ENCODE results near the gene LLGL1.

LLGL1 gene

DNA sequence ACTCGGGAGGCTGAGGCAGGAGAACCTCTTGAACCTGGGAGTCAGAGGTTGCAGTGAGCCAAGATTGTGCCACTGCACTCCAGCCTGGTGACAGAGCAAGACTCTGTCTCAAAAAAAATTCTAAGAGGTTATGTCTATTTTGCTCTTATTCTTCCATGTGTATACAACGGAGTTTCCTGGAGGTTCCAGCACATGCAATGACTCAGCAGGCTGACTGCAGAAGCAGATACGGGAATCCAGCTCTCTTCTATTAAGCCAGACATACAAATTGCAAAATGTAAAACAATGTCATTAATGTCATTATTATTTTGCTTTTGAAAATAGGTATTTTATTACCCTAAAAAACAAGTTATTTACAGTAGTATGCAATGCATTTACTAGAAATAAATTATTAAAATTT, 53.4 kb downstream of the LLGL1 start:
- DNase-seq, result no peak

DNA sequence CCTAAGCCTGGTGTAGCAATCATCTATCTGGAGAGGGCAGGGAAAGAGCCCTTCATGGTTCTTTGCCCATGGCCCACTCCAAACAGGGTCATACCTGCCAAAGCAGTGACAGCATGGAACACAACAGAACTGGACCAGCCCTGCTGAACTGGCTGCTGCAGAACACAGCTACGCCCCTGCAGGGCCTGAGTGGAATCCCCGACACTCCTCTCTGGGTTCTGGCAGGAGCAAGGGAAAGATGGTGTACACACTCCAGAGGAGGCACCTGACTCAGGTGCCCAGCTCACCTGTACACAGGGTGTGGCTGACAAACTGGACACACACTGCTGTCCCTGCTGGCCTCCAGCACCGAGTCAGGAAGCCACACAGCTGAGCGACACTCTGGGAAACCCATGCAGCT, 54.8 kb downstream of the LLGL1 start:
- no peak for DNase-seq

DNA sequence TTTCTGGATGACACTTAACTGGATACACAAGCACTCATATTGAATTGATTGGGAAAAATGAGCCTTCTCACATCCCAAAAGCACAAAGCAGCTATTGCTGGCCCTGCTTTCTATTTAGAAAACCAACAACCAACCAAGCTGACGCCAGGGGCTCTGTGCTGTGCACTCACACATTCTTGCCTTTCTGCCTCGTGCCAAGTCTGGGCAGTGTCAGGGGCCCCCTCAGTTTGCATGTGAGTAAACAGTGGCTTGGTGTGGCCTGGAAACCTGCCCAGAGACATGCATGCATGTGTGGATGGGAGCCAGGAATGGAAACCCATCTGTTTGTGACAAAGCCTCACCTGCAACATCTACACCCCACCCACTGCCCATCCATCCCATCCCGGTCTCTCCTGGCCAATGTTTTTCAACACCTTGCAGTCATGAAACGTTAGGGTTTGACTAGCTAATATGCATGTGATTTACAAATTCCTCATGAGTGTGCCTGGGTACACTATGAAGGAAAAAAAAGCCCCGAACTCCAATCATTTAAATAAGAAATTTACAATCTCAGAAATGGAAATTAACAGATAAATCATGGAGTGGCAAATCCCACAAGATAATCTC, 55.4 kb downstream of the LLGL1 start:
- no peak for DNase-seq

DNA sequence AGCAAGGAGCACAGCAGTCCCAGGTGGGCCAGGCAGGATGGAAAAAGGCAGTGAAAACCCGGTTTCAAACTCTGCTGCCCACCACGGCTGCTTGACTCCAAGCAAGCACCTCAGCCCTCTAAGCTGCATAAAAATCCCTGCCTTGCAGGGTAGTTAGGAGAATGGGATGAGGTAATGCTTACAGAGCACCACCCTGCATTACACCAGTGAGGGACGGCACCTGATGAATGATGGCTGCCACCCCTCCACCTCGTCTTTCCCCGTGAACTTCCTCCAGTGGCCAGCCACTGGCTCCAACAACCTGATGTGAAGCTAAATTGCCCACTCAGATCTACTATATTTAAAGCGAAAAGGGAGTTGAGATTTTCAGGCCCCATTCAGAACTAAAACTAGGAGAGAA, 56.4 kb downstream of the LLGL1 start:
- no peak for DNase-seq

DNA sequence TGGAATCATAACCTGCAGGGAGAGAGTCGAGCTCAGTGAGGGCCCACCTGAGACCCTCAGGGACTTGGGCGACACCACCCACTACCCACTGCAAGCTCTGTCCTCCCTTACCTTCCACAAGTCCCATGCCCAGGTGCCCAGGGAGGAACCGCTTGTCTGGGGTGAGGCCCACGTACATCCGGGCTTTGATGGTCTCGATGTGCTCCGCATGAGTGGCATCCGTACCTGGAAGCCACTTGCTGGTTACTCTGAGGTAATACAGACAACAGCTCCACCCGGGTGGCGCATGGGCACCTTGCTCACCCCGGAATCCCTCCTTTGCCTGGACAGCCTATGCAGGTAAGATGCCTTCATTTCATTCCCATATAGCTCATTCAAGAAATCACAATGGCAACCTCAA, 59.9 kb downstream of the LLGL1 start:
- no peak for DNase-seq

DNA sequence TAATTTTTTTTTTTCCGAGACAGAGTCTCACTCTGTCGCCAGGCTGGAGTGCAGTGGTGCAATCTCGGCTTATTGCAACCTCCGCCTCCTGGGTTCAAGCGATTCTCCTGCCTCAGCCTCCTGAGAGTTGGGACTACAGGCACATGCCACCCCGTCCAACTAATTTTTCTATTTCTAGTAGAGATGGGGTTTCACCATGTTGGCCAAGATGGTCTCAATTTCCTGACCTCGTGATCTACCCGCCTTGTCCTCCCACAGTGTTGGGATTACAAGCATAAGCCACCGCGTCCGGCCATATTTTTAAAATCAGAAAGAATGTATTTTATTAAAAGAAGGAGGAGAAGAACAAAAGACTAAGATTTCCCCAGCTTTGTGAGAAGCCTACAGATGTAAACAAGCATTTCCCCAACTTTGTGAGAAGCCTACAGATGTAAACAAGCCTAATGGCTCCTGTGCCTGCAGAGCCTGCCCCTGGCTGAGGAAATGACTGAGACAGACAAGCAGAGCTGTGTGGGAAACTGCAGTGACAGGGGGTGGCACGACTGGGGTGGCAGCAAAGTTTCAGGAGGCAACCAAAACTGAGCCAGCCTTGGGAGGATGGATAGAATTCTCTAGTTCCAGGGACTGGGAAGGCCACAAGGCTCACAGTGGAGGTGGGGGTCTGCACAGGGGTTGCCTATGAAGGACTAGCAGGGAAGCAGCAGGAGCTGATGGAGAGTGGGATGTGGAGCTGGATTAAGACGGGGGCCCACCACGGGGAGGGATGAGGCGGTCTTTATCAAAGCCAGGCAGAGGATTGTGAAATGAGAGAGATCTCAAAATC, 66.5 kb downstream of the LLGL1 start:
- no peak for DNase-seq
